Measurements from ENCODE around the gene PTGS2.
"Not testable (repeated sequence)": the region's sequence is repeated elsewhere in the genome, so short reads cannot be mapped to it uniquely, and the experiment has no call there.

PTGS2 gene

DNA sequence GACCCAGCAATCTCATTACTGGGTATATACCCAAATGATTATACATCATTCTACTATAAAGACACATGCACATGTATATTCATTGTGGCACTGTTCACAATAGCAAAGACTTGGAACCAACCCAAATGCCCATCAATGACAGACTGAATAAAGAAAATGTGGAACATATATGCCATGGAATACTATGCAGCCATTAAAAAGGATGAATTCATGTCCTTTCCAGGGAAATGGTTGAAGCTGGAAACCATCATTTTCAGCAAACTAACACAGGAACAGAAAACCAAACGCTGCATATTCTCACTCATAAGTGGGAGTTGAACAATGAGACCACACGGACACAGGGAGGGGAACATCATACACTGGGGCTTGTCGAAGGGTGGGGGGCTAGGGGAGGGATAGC lies 10.4 kb downstream of the PTGS2 start:
- not testable (repeated sequence) for DNase-seq

DNA sequence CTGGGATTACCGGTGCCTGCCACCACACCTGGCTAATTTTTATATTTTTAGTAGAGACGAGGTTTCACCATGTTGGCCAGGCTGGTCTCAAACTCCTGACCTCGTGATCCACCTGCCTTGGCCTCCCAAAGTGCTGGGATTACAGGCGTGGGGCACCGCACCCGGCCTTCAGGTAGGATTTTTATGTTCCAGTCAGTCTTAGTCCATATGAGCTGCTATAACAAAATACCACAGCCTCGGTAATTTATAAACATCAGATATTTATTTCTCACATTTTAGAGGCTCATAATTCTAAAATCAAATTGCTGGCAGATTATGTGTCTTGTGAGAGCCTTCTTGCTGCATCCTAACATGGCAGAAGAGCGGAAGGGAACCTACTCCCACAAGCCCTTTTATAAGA lies 16.0 kb downstream of the PTGS2 start:
- not testable (repeated sequence) for DNase-seq

- no peak for DNase-seq
Measured at GRCh38 chr1:186662752-186663151, 17.5 kb downstream of the PTGS2 start.

DNA sequence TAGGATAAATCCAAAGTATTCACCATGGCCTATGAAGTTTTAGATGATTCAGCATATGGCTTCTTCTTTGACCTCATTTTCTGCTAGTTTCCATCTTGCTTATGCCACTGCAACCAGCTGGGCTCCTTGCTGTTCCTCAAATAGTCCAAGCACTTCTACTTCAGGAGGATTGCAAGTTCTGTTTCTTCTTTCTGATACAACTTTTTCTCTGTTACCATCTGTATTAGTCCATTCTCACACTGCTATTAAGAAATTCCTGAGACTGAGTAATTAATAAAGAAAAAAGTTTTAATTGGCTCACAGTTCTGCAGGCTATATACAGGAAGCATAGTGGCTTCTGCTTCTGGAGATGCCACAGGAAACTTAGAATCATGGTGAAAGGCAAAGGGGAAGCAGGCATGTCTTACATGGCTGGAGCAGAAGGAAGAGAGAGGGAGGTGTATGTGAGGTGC lies 20.3 kb downstream of the PTGS2 start:
- DNase-seq: no peak

- no peak for DNase-seq
Measured at GRCh38 chr1:186658999-186659398, 21.2 kb downstream of the PTGS2 start.

DNA sequence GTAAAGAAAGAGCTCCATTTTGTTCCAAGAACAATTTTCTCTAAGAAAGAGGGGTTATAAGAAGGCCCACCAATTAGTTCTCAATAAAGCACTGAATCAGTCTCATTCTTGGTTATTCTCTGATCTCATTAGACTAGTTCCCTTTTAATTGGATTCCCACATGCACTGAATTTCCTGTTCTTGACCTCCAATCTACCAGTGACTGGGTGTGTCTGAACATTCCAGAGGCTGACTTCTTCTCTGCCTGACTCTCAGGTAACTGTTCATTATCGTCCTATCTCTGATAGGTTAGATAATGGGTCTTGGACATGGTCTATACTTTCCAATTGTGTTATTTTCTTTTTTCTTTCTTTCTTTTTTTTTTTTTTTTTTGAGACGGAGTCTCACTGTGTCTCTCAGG lies 22.7 kb downstream of the PTGS2 start:
- no peak for DNase-seq

- DNase-seq: no peak
Measured at GRCh38 chr1:186655876-186656275, 24.3 kb downstream of the PTGS2 start.

DNA sequence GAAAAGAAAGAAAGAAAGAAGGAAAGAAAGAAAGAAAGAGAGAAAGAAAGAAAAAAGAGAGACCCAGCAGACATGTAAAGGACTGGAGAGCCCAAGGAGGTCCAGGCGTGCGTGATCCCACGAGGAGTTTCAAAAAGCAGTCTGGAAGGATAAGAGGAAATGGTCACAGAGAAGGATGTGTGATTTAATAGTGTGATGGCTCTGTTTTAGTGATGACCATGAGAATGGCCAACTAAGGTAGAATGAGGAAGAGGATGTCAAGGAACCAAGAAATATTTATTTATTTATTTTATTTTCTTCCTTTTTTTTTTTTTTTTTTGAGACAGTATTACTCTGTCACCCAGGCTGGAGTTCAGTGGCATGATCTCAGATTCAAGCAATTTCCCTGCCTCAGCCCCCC lies 25.5 kb downstream of the PTGS2 start:
- DNase-seq: no peak

DNA sequence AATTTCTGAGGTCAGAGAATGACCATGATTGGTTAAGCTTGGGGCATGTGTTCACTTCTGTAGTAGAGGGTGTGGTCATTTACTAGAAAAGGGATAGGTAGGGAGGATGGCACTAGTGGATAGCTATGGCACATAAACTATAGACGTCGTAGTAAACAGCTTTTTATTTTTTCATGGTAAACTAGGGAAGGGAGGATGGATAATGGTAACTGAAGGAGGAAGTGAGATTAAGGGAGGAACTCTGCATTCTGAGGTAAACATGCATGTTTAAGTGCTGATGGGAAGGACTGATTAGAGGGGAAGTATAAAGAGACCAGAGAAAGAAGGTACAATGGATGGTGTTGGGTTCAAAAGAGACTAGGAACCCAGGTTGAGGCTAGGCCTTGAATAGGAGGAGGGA lies 26.9 kb downstream of the PTGS2 start:
- DNase-seq: no peak

- DNase-seq: no peak
Measured at GRCh38 chr1:186648613-186649012, 31.6 kb downstream of the PTGS2 start.

DNA sequence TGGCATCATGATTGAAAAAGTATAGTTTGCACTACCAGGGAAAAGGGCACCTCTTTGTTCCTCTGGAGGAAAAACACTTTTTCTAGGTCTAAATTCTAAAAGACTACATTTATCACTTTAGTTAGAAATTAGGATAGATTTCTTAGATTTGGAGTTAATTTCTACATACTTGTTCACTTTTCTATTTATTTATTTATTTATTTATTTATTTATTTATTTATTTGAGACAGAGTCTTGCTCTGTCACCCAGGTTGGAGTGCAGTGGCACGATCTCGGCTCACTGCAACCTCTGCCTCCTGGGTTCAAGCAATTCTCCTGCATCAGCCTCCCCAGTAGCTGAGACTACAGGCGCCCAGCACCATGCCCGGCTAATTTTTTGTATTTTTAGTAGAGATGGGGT lies 32.2 kb downstream of the PTGS2 start:
- DNase-seq: not testable (repeated sequence)

- no peak for DNase-seq
Measured at GRCh38 chr1:186643614-186644013, 36.6 kb downstream of the PTGS2 start.

DNA sequence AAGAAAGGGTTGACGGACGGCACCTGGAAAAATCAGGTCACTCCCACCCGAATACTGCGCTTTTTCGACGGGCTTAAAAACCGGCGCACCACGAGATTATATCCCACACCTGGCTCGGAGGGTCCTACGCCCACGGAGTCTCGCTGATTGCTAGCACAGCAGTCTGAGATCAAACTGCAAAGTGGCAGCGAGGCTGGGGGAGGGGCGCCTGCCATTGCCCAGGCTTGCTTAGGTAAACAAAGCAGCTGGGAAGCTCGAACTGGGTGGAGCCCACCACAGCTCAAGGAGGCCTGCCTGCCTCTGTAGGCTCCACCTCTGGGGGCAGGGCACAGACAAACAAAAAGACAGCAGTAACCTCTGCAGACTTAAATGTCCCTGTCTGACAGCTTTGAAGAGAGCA lies 42.7 kb downstream of the PTGS2 start:
- not testable (repeated sequence) for DNase-seq

DNA sequence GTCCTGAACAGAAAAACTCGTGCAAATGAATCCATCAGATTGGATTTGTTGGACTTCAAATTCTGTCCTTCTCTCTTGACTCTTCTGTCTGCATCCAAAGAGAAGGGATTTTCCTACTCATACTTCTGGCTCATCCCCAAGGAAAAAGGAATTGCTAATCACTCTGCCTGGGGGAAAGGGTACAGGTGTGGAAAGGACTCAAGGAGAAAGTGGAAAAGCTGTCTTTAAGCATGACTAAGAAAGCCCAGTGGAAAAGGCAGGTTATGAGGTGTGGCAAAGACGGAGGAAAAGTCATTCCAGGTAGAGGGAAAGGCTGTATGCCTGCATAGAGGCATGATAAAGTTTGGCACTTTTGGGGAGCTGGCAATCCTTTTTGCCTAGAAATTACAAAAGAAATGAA lies 43.4 kb downstream of the PTGS2 start:
- DNase-seq: no peak

GRCh38 chr1:186634511-186634910 lies 45.7 kb downstream of the PTGS2 start:
- no peak for DNase-seq

GRCh38 chr1:186633116-186633515 lies 47.1 kb downstream of the PTGS2 start:
- DNase-seq: no peak

DNA sequence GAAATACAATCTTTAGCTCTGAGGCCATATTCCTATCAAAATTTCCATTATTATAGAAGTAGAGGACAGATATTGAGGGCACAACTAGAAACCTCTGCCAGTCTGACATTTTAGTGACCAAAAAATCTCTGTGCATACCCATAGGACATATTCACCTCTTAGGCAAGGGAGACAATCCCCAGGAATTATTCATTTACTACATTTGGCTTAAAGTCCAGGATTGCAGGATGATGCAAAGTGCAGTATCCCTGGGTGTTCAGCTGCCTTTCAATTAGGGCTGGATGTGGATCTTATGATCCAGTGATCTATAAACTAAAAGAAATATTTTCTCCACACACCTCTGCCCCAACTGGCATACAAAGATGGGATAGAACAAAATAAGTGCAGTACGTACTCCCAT lies 50.9 kb downstream of the PTGS2 start:
- DNase-seq: no peak

DNA sequence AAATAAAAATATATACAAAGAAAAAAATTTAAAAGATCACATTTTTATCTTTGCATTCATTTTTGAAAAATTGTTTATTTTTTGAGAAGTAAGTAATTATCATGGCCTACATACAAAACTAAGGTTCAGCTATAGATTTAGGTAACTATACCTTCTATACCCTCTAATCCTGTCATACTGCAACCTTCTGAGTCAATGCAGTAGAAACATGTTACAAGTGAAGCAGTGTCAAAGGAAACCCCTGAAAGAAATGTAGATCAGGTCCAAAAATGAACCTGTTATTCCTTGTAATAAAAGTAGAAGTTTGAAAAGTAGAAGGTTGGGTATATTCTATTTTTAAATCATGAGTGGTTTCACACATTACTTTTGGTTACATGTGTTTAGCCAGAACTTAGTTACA lies 51.3 kb downstream of the PTGS2 start:
- no peak for DNase-seq

DNA sequence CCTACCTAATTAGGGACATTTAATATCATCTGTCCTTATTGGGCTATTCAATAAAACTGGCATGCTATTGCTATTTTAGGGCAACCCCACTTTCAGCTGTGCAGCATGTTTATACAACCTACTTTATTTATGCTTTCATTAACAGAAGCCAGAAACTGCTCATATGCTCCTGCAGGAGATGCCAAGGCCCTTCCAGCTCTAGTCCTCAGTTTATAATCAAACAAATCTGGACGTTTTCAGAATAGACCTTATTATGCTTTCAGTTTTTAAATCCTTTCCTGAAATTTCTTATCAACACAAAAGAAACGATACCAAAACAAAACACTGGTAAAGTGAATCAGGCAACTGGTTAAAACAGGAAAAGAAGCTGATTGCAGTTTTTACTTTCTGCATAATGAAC lies 53.2 kb downstream of the PTGS2 start:
- DNase-seq: no peak

DNA sequence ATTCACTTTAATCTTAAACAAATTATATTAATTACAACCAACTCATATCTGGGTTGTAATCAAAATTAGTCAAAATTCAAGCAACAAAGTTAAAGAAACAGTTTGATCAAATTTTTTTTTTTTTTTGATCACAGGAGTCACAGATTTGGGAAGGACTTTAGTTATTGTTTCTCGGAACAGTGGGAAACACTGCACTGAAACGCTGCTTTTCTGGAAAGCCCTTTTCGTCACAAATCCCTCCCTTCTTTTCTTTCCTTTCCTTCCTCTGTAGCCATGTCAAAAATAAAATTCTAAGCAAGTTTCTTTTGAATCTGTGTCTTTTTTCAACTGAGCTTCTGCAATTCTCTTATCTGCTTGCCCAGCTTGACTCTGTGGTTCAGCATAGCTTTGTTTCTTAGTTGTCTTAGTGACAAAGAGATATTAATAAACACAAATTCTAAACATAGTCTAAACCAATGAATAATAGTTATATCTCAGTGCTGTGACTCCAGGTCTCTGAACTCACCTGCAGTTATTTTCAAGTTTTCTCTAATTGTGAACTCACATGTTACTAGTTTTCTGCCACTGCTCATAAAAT lies 53.8 kb downstream of the PTGS2 start:
- no peak for DNase-seq

DNA sequence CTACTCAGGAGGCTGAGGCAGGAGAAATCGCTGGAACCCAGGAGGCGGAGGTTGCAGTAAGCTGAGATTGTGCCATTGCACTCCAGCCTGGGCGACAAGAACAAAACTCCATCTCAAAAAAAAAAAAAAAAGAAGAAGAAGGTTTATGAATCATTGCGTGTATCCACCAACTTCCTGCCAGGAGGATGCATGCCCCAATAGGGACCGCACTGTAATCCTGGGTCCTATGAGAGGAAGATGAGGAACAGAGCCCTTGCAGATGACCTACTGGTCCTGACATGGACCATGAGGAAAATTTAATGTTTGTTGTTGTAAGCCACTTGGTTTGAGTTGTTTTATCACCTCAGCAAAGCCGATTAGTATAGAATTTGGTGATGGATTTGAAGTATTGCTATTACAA lies 56.7 kb downstream of the PTGS2 start:
- DNase-seq: no peak
